Cardiac muscle cell (in vitro differentiated cells and primary cell): Measurements from ENCODE around the gene USH1G. TPM values are rescaled to one million over a fixed set of nuclear protein-coding genes. Genes with fewer than 3 reads are reported as not detected.

Experiments
- DNase-seq, 2 donors: peaks; one replicate each; pipeline versions ENCODE4 v3.0.0 to v3.0.0-alpha.2; 2010 to 2017; ENCODE audit warnings: low read depth in 1 of 2, low spot score in 1 of 2
- H3K27ac ChIP-seq: fragments of 200-600 bp; sonication (generic); 2 replicates; pipeline ENCODE4 v1.5.1; 2016
- H3K27me3 ChIP-seq: fragments of 200-600 bp; sonication (generic); 2 replicates; pipeline ENCODE4 v1.6.0; 2016; ENCODE audit warnings: control low read depth
- H3K36me3 ChIP-seq: fragments of 200-600 bp; sonication (generic); 2 replicates; pipeline ENCODE4 v1.5.1; 2016; ENCODE audit warnings: control low read depth
- H3K4me1 ChIP-seq: fragments of 200-600 bp; sonication (generic); 2 replicates; pipeline ENCODE4 v1.8.1; 2017; ENCODE audit warnings: low read depth, mild to moderate bottlenecking, mixed run types
- H3K4me3 ChIP-seq: fragments of 200-600 bp; sonication (generic); 2 replicates; pipeline ENCODE4 v1.5.1; 2016; ENCODE audit warnings: mild to moderate bottlenecking
- H3K9me3 ChIP-seq: fragments of 200-600 bp; sonication (generic); 2 replicates; pipeline ENCODE4 v1.5.1; 2017; ENCODE audit warnings: low read depth, mild to moderate bottlenecking, control low read depth
- polyA plus RNA-seq: library from polyadenylated mRNA; unstranded; fragments of >200 nt; fragmentation: Nextera tagmentation; extraction: Ambion mirVana; gene quantifications from 2 replicates; pipeline ENCODE4 v1.2.1, GENCODE V29; 2016
- total RNA-seq: library from RNA; depleted of rRNA; stranded (reverse); fragments of >200 nt; gene quantifications from 2 replicates; pipeline ENCODE4 v1.2.3, GENCODE V29; 2016
- TF ChIP-seq, protein P1 (sequence below): IDR thresholded peaks from 2 replicates; pipeline ENCODE4 v1.5.1; 2012; ENCODE audit warnings: low read depth, mild to moderate bottlenecking, low read length

USH1G gene
- total and polyA plus RNA-seq, 2 experiments from 2014 or later: 1.9 to 4.0 TPM

DNA sequence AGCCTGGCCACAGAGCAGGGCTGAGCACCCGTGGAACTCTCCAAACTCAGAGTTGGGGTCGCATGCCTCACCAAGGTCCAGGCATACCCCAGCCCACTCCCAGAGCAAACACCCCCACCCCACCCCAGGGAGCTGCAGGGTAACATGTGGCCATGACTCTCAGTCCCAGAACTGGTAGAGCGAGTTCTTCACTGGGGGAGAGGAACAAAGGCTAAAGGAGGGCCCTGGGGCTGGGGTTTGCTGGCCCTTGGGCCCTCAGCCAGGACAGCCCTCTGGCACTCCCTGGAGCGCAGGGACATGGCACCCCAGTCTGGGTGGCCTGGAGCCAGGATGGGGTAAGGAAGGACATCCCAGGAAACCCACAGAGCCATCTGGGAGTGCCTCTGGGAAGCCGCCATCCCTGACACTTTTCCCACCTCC is 45.3 kb upstream of the USH1G start:
- DNase-seq: no peak
- no peaks in the 10 kb centered on the region for H3K36me3 ChIP-seq
- TF ChIP-seq, protein P1, sequence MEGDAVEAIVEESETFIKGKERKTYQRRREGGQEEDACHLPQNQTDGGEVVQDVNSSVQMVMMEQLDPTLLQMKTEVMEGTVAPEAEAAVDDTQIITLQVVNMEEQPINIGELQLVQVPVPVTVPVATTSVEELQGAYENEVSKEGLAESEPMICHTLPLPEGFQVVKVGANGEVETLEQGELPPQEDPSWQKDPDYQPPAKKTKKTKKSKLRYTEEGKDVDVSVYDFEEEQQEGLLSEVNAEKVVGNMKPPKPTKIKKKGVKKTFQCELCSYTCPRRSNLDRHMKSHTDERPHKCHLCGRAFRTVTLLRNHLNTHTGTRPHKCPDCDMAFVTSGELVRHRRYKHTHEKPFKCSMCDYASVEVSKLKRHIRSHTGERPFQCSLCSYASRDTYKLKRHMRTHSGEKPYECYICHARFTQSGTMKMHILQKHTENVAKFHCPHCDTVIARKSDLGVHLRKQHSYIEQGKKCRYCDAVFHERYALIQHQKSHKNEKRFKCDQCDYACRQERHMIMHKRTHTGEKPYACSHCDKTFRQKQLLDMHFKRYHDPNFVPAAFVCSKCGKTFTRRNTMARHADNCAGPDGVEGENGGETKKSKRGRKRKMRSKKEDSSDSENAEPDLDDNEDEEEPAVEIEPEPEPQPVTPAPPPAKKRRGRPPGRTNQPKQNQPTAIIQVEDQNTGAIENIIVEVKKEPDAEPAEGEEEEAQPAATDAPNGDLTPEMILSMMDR: no peak
- H3K4me3 ChIP-seq: no peak overlapping the region
- no peaks in the 10 kb centered on the region for H3K9me3 ChIP-seq
- peaks cover 11% of the 10 kb centered on the region for H3K4me1 ChIP-seq
- H3K27me3 ChIP-seq: peaks cover 7% of the 10 kb centered on the region
- no peak overlapping the region for H3K27ac ChIP-seq

DNA sequence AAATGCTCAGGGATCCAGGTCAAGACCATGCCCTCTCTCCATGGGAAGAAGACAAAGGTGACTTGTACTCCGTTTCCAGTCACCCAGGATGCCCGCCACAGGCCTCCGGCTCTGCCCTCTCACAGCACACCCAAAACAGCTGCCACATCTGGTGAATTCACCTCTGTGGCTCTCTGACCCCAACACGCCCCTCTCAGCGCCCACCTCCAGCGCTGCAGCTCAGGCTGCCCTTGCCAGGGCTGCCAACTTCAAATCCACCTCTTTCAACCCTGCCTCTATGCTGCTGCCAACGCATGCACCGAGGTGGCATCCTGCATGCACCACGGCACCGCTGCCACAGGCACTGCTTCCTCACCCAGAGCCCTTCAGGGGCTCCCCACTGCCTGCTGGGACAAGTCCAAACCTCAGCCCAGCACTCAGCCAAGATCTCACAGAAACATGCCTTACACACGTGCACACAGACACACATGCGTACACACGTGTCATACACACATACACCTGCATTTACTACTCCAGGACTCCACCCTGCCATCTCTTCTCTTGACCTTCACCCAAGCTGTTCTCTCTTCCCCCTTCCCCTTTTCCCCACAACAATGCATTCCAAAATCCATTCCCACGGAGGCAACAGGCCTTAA is 42.0 kb upstream of the USH1G start:
- H3K4me1 ChIP-seq: no peaks in the 10 kb centered on the region
- no peaks in the 10 kb centered on the region for H3K36me3 ChIP-seq
- no peaks in the 10 kb centered on the region for H3K27me3 ChIP-seq
- no peak overlapping the region for H3K27ac ChIP-seq
- no peak overlapping the region for H3K4me3 ChIP-seq
- TF ChIP-seq, protein P1: no peak
- DNase-seq: no peak
- no peaks in the 10 kb centered on the region for H3K9me3 ChIP-seq

DNA sequence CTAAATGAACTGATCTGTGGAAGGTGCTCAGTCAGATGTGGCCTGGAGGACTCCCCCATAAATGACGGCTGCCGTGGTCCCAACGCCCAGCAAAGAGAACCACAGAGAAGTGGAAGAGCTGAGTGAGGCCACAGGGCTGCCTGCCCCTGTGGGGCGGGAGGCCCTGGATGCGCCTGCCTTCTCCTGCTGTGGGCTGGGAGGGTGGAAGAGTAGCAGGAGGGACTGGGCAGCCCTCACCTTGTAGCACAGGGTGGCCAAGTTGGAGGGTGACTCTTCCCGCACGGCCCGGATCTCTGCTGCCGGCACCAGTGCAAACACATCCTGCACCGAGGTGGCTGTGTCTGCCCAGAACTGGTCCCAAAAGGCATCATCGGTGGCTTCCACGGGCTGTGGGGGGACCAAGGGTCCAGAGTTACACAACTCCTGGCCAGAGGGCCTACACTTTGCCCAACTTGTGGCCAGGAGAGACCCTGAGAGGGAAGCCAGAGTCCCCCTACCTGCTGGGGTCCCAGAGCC is 41.2 kb upstream of the USH1G start:
- TF ChIP-seq, protein P1: no peak
- Histone ChIP-seq H3K36me3 (no peaks in the 10 kb centered on the region), H3K27ac (no peak overlapping the region), H3K4me3 (no peak overlapping the region), H3K27me3 (peaks cover 4% of the 10 kb centered on the region), H3K4me1 (no peaks in the 10 kb centered on the region), H3K9me3 (no peaks in the 10 kb centered on the region)
- DNase-seq: no peak

DNA sequence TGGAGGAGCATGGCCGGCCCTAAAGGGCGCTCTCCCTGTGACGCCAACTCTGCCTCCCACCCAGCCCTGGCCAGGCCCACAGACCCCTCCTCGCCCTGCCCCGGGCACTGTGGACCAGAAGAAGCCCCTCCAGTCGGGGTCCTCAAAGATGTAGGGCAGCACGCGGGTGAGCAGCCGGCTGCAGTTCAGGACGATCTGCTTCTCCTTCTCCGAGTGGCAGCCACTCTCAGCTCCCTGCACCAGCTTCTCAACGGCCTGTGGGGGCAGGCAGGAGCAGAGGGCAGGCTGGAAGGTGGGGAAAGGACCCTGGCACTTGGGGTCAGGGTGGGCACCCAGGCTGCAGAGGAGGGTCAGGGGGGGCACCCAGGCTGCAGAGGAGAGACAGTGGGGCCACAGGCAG is 40.6 kb upstream of the USH1G start:
- H3K27ac ChIP-seq: no peak overlapping the region
- DNase-seq: no peak
- H3K4me1 ChIP-seq: no peaks in the 10 kb centered on the region
- no peaks in the 10 kb centered on the region for H3K9me3 ChIP-seq
- peaks cover 10% of the 10 kb centered on the region for H3K27me3 ChIP-seq
- no peak overlapping the region for H3K4me3 ChIP-seq
- H3K36me3 ChIP-seq: no peaks in the 10 kb centered on the region
- TF ChIP-seq, protein P1: peak; percentile 26

DNA sequence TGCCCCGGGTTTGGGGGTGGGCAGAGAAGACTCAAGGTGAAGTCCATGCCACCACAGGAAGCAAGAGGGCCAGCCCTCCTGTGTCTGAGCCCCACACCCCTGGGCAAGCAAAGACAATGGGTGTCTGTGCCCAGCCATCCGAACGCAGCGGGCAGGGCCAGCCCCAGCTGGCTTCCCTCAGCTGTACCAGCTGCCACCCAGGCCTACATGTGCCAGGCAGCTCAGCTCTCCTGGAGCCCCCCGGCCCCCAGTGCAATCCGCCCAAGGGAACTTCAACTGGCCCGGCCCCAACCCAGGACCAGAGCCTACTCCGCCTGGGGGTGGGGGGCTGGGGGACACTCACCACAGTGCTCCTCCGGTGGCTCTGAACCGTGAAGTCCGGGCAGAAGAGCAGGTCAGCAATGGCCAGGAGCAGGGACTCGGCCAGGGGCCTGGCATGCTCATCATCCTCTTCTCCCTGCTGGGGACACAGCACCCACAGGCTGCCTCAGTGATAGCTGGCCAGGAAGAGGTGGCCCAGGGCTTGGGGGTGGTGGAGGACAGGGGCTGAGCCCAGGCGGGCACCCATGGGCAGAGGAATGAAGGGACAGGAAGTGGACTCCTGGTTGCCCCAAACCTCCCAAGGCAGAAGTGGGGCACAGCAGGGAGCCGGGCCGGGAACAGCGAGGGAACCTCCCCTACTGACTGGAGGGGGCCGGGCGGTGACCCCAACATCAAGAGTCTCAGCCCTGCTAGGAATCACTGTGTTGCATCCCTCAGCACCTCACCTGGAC is 39.8 kb upstream of the USH1G start:
- Histone ChIP-seq H3K27me3 (peaks cover 17% of the 10 kb centered on the region), H3K9me3 (no peaks in the 10 kb centered on the region), H3K4me3 (no peak overlapping the region), H3K36me3 (no peaks in the 10 kb centered on the region), H3K4me1 (no peaks in the 10 kb centered on the region), H3K27ac (no peak overlapping the region)
- TF ChIP-seq, protein P1: no peak
- DNase-seq: no peak
